Activated CD8-positive, alpha-beta T cell treated with anti-CD3 and anti-CD28 coated beads for 36 hours (primary cell): ENCODE data around the gene EBLN2. TPM values are rescaled to one million over a fixed set of nuclear protein-coding genes. Genes with fewer than 3 reads are reported as not detected.

Experiments
- ATAC-seq: fragments of 200-7000 bp; cut with Tn5 transposase; one replicate; pipeline ENCODE4 v1.10.0; 2021; ENCODE audit warnings: mild to moderate bottlenecking, moderate library complexity
- CTCF ChIA-PET: fragments of 350-600 bp; sonication (Branson Sonifier 250); formaldehyde crosslinking; loops from one replicate; lab custom pipeline; 2021; ENCODE audit warnings: antibody characterized with exemption; lab: Charles Lee
- POLR2A ChIA-PET: fragments of 350-600 bp; sonication (Branson Sonifier 250); formaldehyde crosslinking; loops from one replicate; lab custom pipeline; 2021; ENCODE audit warnings: antibody characterized with exemption; lab: Charles Lee
- DNase-seq: peaks from one replicate; pipeline ENCODE4 v3.0.0-alpha.2; 2020
- H3K27ac Mint-ChIP-seq: one replicate; pipeline ENCODE4 v1.8.0; 2021; ENCODE audit warnings: mild to moderate bottlenecking, mixed read lengths
- H3K27me3 Mint-ChIP-seq: one replicate; pipeline ENCODE4 v1.8.0; 2021; ENCODE audit warnings: mixed read lengths
- H3K36me3 Mint-ChIP-seq: one replicate; pipeline ENCODE4 v1.8.0; 2021; ENCODE audit warnings: low read depth, mixed read lengths
- H3K4me1 Mint-ChIP-seq: one replicate; pipeline ENCODE4 v1.8.0; 2021; ENCODE audit warnings: low read depth, mixed read lengths
- H3K4me3 Mint-ChIP-seq: one replicate; pipeline ENCODE4 v1.8.0; 2021; ENCODE audit warnings: mild to moderate bottlenecking, moderate library complexity, mixed read lengths
- H3K9me3 Mint-ChIP-seq: one replicate; pipeline ENCODE4 v1.8.0; 2021; ENCODE audit warnings: mixed read lengths
- intact Hi-C: fragments of 100-400 bp; cut with micrococcal nuclease; formaldehyde crosslinking; loops from one replicate; pipeline ENCODE4 v1.10.0; 2022
- total RNA-seq, 2 experiments: library from RNA; stranded (reverse); gene quantifications; one replicate each; pipeline ENCODE4 v1.2.3, GENCODE V29; 2021
- TF ChIP-seq, protein P1 (sequence below): fragments of 200-600 bp; IDR thresholded peaks from one replicate; pipeline ENCODE4 v1.8.0; 2022; ENCODE audit warnings: antibody characterized with exemption, mild to moderate bottlenecking

The EBLN2 gene
- total RNA-seq, 2 experiments from 2014 or later = 4.9 to 5.0 TPM

DNA sequence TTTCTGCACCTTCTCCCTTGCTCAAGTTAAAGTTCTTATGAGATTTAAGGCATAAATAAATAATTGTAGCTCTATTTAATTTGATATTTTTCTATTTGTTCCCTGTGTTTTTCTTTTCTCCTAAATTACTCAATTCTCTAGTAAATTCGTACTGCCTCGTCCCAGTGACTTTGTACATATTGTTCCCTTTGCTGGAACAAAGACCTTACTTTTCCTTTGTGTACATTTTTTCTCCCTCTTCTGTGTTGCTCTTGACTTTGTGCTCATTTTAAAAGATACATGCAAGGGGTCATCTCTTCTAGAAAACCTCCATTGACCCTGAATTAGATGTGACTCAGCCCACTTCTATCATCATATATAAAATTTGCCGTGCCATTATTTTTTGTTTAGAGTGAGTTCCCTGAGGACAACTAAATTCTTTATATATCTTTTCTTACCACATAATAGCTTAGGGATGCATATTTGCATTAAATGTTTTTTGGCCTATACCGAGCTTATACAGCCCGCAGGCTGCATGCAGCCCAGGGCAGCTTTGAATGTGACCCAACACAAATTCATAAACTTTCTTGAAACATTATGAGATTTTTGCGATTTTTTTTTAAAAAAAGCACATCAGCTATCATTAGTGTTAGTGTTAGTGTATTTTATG lies 35.2 kb upstream of the EBLN2 start:
- ATAC-seq (no peak), DNase-seq (no peak)
- Mint-ChIP-seq H3K4me3 (no peak overlapping the region), H3K27me3 (no peaks in the 10 kb centered on the region), H3K27ac (no peak overlapping the region), H3K4me1 (peaks cover 78% of the 10 kb centered on the region), H3K36me3 (peaks cover 42% of the 10 kb centered on the region), H3K9me3 (no peaks in the 10 kb centered on the region)
- TF ChIP-seq, protein P1, sequence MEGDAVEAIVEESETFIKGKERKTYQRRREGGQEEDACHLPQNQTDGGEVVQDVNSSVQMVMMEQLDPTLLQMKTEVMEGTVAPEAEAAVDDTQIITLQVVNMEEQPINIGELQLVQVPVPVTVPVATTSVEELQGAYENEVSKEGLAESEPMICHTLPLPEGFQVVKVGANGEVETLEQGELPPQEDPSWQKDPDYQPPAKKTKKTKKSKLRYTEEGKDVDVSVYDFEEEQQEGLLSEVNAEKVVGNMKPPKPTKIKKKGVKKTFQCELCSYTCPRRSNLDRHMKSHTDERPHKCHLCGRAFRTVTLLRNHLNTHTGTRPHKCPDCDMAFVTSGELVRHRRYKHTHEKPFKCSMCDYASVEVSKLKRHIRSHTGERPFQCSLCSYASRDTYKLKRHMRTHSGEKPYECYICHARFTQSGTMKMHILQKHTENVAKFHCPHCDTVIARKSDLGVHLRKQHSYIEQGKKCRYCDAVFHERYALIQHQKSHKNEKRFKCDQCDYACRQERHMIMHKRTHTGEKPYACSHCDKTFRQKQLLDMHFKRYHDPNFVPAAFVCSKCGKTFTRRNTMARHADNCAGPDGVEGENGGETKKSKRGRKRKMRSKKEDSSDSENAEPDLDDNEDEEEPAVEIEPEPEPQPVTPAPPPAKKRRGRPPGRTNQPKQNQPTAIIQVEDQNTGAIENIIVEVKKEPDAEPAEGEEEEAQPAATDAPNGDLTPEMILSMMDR = no peak
- intact Hi-C loops = no loop called here
- ChIA-PET CTCF (interaction anchor here (1.0 to 2.1 kb wide), 4 partner anchors 8 to 30 kb away, joined by 3 to 6 read pairs (median 4); no protein-coding TSS in a partner anchor), POLR2A (interaction anchor here (1.5 kb wide), 1 partner anchor 12 kb away, joined by 3 read pairs; no protein-coding TSS in a partner anchor)

DNA sequence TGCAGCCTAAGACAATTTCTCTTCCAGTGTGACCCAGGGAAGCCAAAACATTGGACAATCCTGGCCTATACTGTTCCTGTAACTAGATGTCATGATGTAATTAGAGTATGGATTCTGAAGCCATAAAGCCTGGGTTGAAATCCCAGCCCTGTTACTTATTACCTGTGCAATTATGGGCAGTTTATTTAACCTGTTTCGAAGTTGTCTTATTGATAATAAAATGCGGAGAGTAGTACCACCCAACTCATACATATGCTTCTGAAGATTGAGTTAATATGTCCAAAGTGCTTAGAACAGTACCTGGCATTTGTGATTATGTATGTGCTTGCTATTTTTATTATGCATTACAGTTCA lies 34.7 kb upstream of the EBLN2 start:
- Mint-ChIP-seq H3K4me1 (peaks cover 77% of the 10 kb centered on the region), H3K27me3 (no peaks in the 10 kb centered on the region), H3K27ac (no peak overlapping the region), H3K9me3 (no peaks in the 10 kb centered on the region), H3K4me3 (no peak overlapping the region), H3K36me3 (peaks cover 42% of the 10 kb centered on the region)
- CTCF ChIA-PET = interaction anchor here (1.7 kb wide), 1 partner anchor 30 kb away, joined by 6 read pairs; no protein-coding TSS in a partner anchor
- POLR2A ChIA-PET = interaction anchor here (1.4 kb wide), 1 partner anchor 16 kb away, joined by 3 read pairs; no protein-coding TSS in a partner anchor
- no peak for ATAC-seq
- DNase-seq = no peak
- intact Hi-C loops = no loop called here
- TF ChIP-seq, protein P1 = no peak

DNA sequence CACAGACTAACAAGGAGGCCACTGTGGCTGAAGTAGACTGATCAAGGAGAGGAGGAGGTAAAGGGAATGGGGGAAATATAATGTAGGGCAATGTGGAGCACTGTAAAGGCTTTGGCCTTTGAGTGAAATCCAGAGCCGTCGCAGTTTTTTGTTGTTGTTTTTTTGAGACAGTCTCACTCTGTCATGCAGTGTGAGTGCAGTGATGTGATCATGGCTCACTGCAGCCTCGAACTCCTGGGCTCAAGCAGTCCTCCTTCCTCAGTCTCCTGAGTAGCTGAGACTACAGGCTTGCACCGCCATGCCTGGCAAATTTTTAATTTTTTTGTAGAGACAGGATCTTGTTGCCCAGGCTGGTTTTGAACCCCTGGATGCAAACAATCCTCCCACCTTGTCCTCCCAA lies 32.7 kb upstream of the EBLN2 start:
- CTCF ChIA-PET = interaction anchor here (0.9 kb wide), 1 partner anchor 12 kb away, joined by 3 read pairs; no protein-coding TSS in a partner anchor
- ATAC-seq (peak; percentile 18), DNase-seq (no peak)
- no peak overlapping the region for H3K4me3 Mint-ChIP-seq
- H3K4me1 Mint-ChIP-seq = peaks cover 76% of the 10 kb centered on the region
- intact Hi-C loops = no loop called here
- H3K9me3 Mint-ChIP-seq = no peaks in the 10 kb centered on the region
- peaks cover 44% of the 10 kb centered on the region for H3K36me3 Mint-ChIP-seq
- TF ChIP-seq, protein P1 = no peak
- POLR2A ChIA-PET = interaction anchor here (0.6 kb wide), 1 partner anchor 13 kb away, joined by 7 read pairs; no protein-coding TSS in a partner anchor
- peak overlapping the region; percentile 56 for H3K27ac Mint-ChIP-seq
- H3K27me3 Mint-ChIP-seq = no peaks in the 10 kb centered on the region

DNA sequence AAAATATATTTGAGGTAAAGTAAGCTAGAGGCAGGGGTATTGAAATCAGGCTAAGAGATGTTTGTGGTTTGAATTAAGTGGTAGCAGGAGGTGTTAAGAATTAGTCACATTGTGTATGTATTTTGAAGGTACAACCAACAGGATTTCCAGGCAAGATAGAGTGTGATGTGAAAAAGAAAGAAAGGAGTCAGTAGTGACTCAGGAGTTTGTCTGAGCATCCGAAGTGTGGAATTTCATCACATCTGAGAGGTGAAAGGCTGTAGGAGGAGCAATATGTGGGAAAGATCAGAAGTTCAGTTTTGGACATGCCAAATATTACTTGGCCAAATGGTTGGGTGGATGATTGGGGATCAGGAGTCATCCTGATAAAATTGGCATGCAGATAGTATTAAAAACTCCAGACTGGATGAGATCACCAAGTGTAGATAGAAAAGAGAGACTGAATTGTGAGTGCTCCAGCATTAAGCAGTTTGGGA lies 32.1 kb upstream of the EBLN2 start:
- intact Hi-C loops = no loop called here

More for the DNA sequence above, 32.1 kb upstream of the EBLN2 start:
- Mint-ChIP-seq H3K27ac (peak overlapping the region; percentile 56), H3K36me3 (peaks cover 49% of the 10 kb centered on the region), H3K4me3 (no peak overlapping the region), H3K4me1 (peaks cover 78% of the 10 kb centered on the region), H3K9me3 (no peaks in the 10 kb centered on the region), H3K27me3 (no peaks in the 10 kb centered on the region)
- TF ChIP-seq, protein P1 = no peak
- ChIA-PET POLR2A (interaction anchor here (0.6 kb wide), 1 partner anchor 14 kb away, joined by 7 read pairs; no protein-coding TSS in a partner anchor), CTCF (interaction anchor here (0.9 kb wide), 1 partner anchor 13 kb away, joined by 3 read pairs; no protein-coding TSS in a partner anchor)
- peak; percentile 89 for ATAC-seq
- no peak for DNase-seq
